G401.6 (cell line): ENCODE measurements around the gene GRIFIN.

Experiments
- FAIRE-seq: peaks from 2 replicates; lab custom pipeline; 2012; peaks lifted over from hg19 to GRCh38; lab: Jason Lieb, UNC

The GRIFIN gene

DNA sequence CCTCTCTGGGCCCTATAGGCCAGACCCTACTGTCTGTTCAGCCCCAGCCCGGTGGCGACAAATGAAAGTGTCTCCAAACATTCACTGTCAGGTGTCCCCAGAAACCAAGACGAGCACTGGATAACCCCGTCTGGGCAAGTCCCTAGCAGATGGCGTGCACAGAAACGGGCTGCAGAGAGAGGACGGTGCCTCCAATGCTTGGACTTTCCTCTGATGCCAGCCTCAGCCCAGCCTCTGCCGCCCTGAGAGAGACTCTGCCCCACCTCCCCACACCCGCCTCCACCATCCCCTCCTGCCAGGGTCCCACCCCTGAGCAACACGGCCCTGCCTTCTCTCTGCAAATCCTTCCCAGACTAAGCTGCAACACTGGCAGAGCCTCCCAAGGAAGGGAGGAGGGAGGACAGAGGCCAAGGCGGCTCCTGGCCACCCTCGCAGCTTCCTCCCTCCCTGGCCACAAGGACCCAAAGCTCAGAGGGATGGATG, 36.0 kb upstream of the GRIFIN start:
- no peak for FAIRE-seq

DNA sequence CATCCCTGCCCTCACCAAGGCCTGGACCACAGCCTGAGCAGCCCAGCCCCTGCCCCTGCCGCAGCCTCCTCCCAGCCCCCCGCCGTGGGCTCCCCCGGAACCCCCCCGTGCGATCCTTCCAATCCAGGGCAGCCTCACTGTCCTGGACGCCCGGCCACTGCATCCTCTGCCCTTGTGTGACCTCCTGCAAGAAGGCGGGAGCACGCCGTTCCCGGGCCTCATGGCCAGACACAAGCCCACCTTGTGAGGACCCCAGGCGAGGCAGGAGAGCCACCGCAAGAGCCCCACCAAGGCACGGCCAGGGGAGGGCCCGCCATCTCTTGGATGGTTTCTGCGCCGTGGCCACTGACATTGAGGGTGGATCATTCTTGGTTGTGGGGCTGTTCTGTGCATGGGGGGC, 35.6 kb upstream of the GRIFIN start:
- no peak for FAIRE-seq

DNA sequence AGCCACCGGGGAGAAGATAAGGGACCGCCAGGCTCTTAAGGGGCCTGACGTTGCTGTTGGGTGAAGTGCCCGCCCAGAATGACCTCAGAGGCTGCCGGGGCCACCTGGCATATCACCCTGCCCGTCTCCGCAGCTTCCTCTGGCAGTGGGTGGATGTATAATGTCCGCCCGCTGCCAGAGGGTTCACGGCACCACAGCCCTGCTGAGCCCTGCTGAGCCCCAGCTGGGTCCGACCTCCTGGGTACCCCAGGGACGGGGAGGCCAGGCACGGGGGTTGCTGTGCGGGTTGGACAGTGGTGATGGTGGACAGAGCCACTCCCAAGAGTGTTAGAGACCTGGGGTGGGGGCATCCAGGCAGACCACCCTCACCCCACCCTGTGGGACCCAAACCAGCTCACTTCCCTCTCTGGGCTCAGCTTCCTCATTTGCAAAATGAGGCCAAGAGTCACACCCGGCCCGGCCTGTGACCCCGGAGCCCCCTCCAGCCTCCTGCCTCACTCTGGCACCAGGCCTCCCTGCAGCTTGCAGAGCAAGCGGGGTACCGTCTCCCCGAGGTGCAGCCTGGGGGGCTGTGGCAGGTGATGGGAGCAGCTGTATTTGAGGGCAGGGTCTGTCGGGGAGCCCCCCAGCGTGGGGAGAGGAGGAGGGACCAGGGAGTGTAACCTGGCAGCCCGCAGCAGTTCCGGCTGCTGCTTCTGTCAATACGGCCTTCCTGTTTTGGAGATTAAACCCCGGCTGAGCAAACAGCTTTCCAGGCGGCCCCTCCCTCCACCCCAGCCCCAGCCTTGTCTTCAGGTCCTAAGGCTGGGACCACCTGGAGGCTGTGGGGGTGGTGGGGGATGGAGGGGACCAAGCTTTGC, 34.9 kb upstream of the GRIFIN start:
- no peak for FAIRE-seq

DNA sequence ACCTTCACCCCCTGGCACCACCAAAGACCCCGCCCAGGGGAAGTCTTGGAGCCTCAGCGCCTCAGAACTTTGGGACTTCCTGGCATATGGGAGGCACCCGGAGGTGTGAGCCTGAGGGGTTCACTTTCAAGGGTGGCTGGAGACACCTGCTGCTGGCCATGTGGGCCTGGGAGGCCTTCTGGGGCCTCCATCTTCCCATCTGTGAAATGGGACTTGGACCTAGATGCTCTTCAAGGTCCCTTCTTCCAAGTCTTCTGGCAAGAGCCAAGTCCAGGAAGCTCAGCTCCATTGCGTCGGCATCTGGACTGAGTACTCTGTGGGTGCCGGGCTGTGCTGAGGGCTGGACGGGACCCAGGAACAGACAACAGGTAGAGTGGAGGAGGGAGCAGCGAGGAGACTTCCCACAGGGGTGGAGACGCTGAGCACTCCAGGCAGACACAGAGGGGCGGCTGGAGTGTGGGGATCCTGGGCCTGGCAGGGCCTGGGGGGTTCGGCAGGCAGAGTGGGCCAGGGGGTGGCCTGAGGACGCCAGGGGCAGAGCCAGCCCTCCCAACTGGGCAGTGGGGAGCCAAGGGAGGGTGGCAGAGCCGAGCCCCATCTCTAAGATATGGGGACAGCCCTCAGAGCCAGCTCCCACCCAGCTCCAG, 34.1 kb upstream of the GRIFIN start:
- FAIRE-seq: no peak

DNA sequence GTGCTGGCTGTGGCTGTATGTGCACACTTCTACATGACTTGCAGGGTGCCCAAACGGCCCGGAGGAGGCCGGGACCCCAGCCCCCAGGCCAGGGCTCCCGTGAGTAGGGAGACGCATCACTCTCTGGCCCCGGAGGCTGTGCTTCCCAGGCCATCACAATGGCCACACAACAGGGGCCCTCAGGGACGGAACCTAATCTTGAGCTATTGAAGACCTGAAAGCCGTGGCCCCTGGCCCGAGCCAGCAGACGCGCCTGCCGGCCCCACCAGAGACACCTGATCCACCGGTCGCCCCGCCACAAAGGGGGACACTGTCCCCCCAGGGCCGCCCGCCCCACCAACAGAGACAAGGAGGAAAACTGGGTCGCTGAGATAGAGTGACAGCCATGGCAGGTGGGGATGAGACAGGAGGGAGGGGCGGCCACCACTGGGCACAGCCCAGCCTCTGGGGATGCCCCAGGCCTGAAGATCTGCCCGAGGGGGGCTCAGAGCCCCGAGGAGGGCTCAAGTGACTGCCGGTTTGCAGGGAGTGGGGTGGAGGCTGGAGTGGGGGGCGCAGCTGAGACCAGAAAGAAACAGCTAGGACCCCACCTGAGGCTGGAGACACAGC, 33.2 kb upstream of the GRIFIN start:
- no peak for FAIRE-seq

DNA sequence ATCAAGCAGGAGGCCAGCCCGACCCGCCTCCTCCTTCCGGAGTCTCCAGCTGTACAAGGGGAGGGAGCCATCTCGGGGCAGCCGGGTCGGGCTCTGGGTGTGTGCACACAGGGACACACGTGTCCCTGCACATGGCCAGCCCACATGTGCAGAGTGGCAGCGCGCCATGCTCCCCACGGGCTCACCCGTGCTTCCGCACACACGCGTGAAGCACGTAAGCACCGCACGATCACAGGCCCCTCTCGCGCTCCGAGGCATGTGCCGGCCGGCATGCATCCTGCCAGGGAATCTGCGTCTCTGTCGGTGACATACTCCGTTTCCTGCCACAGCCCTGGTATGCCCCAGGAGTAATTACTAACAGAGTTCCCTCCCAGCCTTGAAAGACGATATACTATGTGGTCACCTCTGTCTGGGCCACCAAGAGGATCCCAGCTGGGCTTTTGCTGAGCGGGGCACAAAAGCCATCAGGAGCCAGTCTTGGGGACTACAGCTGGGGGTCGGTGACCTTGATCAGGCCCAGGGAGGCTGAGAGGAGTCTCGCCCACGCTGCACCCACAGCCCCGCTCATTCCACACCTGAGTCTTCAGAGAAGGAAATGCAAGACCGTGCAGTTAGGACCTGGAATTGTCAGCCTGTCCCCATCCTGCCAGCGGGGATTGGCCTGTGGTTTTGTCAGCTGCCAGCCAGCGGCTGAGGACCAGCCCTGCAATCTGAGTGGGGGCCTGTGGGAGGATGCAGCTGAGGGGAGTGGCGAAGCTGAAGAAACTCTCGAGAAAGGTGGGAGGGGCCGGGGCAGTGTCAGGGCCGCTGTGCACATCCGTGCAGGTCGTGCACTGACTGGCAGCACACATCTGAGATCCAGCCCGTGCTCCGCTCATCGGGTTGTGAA, 32.4 kb upstream of the GRIFIN start:
- no peak for FAIRE-seq

DNA sequence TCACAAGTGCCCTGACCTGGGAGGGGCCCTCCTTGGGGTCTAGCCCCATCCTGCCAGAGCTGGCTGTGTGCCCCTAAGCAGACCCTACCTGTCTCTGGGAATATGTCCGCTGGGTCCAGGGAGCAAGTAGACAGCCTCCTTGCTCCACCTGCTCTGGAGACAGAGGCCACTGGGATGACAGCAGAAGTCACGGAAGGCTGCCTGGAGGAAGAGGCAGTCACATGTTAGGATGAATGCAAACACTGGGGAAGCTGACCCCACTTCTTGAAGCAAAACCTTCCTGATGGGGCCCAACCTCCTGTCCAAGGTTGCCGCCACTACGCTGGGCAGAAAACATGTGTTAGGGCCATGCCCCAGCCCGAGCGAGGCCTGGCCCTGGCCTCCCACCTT, 31.7 kb upstream of the GRIFIN start:
- FAIRE-seq: no peak

DNA sequence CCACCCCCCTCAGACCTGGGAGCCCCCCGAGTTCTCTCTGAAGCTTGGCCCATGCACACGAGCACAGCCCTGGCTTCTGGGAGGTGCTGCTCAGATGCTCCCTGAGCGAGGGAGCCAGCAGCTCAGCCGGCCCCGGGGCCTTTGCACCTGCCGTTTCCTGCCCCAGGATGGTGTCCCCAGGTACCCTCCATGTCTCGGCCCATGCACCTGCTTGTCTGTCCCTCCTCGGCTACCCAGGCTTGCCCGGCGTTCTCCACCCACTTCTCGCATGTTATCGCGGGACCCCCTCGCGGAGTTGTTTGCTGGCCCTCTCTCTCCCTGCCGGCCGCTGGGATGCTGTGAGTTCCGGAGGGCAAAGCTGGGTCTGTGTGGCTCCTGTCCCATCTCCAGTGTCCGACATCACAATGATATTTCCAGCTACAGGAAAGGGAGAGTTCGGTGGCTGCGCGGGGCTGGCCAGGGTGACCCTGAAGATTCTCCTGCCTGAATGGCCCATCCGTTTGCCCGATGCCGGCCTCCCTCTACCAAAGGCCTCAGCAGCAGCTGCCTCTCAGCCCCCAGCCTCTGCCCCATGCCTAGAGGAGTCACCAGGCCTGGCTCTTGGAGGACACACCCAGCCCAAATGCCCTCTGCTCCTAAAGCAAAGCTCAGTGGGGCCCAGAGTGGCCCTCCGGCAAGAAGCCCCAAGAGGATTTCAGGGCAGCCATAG, 31.2 kb upstream of the GRIFIN start:
- no peak for FAIRE-seq

DNA sequence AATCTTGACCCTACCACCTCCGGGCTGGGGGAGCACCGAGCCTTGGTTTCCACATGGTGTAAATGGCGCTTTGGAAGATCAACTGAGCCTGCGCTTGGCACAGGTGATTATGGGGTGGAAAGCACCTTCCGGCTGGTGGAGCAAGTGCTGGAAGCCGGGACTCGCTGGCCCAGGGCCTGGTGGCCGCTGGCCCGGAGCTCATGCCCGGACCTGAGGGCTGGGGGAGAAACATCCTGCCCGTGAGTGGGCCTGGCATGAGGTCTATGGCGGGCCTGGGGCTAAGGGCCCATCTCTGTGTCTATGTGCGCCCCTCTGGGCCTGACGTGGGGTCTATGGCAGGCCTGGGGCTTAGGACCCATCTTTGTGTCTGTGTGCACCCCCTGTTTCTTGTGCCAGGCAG, 29.2 kb upstream of the GRIFIN start:
- FAIRE-seq: no peak

DNA sequence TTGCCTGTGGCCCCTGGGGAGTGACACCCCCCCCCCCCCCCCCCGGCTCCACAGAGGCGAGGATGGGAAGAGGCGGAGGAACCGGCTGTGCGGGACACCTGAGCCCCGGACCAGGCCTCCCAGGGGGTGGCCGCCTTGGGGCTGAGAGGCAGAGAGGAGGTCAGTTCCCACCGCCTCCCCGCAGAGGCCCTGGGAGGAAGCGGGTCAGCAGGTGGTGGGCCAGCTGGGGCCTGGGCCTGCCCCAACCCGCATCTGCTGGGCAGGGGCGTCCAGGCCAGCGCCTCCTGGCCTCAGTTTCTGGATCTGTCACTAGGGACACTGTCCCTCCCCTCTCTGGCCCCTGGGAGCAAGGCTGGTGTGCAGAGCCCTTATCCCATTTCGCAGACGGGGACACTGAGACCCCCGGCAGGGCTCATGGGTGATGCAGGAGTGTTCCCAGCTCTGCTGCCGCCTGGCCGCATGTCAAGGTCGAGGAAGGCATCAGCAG, 28.7 kb upstream of the GRIFIN start:
- FAIRE-seq: no peak

DNA sequence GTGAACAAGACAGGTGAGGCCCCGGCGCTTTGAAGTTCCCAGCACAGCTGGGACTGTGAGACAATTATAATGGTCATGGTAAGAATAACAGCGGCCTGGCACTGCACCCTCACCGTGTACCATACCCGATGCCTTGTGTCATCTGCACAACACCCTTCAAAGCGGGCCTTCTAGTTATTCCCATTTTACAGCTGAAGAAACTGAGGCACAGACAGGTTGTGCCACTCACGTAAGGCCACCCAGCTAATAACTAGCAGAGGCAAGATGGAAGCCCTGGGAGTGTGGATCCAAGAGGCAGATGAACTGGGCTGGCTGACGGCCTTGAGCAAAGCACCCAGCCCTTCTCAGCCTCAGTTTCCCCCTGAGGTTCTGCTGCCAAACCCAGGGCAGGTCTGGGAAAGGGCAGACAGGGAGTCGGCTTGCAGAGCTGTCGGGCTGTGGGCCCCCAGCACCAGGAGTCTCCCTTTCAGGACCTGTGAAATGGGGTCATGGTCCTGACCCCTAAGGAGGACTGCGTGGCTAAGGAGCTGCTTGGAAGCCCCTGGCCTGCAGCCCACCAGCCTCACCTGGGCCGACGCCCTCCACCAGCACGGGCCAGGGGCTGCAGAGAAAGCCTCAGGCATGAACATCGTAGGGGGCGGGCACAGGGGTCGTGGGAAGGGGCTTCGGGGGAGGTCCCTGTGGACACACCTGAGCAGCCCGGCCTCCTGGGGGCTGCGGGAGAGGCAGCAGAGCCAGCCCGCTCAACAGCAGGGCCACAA, 28.1 kb upstream of the GRIFIN start:
- no peak for FAIRE-seq

DNA sequence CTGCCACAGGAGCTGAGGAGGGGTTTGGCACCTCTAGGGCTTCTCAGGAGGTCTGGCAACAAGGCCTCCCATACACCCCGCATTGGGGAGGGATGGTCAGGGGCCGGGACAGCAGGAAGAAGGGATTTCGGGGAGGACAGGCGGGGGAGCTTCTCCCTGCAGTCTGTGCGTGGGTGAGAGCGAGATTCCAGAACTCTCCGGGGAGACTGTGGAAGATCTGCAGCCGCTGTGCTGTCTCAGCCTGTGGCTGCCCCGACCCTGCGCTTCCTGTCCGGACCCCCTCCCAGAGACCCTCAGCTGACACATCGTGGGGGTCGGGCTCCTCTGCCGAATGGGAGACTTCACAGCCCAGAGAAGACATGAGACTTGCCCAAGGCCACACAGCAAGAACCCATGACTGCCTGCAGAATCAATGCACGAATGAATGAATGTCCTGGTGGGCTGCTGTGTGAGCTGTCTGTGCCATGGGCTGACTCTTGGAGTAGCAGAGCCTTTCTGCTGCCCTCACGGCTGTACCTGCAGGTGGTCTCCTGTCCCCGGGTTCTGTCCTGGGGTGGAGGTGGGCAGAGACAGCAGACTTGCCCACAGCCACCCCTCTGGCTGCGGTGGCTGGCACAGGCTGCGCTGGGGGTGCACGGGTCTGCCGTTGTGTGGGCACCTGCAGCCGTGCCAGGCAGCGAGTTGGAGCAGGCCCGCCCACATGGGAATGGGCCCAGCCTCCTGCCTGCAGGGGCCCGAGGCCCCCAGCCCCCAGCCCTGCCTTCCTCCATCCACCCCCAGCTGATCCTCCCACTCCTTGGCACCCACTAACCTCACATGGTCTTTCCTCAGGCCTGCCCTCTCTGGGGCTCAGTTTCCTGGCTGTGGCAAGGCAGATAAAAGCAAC, 27.1 kb upstream of the GRIFIN start:
- no peak for FAIRE-seq

DNA sequence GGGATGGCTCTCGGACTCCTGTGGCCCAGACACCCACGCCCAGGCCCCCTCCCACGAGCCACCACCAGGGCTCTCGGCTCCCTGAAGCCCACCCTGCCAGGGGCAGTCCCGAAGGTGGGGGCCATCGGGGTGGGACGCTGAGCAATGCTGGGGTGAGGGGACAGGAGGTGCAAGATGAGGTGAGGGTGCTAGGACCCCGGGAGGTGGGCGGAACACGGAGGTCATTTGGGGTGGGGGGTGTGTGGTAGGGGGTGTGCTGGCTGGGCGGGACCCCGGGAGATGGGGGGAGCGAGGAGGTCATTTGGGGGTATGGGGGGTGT, 26.4 kb upstream of the GRIFIN start:
- FAIRE-seq: no peak

DNA sequence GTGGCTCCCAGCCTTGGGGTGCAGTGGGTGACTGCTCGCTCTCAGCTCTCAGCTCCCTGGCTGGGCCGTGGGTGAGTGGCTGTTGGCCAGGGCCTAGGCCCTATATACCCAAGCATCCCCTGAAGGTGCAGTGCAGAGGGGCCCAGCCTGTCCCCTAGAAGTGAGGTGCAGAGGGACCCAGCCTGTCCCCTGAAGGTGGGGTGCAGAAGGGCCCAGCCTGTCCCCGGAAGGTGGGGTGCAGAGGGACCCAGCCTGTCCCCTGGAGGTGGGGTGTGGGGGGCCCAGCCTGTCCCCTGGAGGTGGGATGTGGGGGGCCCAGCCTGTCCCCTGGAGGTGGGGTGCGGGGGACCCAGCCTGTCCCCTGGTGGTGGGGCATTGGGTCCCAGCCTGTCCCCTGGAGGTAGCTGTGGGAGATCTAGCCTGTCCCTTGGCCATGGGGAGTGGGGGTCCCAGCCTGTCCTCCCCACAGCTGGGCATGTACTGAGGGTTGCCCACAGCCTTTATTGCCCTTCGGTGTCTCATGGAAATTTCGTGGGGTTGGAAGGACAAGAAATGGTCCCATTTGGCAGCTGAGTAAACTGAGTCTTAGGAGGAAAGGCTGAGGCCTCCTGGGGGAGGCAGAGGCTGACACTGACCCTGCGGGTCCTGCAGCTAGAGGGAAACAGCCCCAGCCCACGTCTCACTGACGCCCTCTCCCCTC, 25.9 kb upstream of the GRIFIN start:
- no peak for FAIRE-seq

DNA sequence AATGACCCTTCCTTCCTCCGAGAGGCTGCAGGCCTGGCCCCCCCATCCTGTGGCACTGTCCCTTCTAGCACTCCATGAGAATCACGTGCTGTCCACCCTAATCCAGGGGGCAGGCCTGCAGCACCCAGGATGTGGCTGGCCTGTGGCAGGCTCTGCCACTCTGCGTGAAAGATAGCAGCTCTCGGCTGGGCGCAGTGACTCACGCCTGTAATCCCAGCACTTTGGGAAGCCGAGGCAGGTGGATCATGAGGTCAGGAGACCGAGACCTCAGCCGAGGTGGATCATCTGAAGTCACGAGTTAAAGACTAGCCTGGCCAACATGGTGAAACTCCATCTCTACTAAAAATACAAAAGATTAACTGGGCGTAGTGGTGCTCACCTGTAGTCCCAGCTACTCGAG, 24.5 kb upstream of the GRIFIN start:
- no peak for FAIRE-seq

DNA sequence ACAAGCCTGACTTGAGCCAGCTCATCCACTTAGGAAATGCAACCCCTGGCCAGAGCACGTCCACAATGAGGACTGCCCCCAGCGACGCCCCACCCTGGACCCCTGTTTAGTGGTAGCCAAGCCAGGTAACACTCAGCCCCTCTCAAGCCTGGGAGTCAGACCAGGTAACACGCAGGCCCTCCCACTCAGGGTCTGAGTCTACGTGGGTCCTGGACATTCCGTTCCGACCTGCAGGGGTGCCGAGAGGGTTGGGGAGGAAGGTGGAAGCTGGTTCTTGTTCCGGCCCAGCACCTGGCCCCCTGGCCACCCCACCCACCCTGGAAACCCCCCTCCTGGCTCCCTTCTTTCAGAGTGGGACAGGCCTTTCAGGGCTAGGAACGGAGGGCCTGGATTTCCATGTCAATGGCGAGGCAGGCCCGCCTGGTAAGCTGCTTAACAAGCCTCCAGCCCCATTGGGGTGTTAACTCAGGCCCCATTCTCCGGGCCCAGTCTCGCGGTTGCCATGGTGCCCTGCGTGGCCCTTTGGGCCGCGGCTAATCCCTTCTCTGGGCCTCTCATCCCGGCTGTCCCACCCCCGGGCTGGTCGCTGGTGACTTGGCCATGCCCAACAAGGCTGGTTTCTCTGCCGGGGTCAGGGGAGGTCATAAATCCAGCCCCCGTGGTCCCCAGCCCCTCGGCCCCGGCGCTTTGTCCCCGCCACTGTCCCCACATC, 23.7 kb upstream of the GRIFIN start:
- no peak for FAIRE-seq

DNA sequence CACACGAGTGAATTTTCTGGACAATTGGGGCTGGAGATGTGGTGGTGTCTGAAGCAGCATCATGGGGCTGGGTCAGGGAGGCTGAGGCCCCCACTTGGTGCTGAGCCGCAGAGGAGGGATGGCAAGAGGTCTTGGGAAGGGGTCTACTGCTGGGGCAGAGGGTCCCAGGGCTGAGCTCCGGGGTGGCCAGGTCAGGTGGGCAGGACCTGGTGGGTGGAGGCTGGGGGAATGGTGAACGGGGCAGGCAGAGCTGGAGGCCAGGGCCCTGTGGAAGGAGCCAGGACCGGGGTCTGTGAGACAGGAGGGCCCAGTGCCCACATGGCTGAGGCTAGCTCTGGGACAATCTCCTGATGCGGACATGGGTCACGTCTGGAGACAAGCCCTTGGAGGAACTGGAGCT, 23.0 kb upstream of the GRIFIN start:
- FAIRE-seq: no peak

DNA sequence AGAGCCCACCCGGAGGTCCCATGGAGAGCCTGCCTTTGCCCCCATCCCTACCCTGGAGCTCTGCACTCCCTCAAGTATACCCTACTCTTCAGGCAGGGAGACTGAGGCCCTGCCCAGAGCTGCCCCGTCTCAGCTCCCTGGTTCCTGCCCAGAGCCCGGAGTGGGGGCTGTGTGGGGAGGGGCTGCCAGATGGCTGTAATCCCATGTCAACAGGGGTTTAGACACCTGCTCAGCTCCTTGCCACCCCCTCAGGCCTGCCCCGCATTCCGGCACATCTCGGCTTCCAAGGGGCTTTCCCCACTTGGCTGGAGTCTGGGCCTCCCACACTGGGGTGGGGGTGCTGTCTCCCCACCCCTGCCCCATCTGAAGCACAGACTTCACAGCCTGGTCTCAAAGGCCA, 22.5 kb upstream of the GRIFIN start:
- FAIRE-seq: no peak
